ENCODE results near the gene SMTN. TPM values are rescaled to one million over a fixed set of nuclear protein-coding genes. Genes with fewer than 3 reads are reported as not detected.

Gene SMTN
- total RNA-seq, 1 donor from 2014 or later: 40.8 TPM

- H3K4me1 Mint-ChIP-seq (ENCODE audit: low read depth): peaks cover 2% of the 10 kb centered on the region
- TF ChIP-seq CTCF (IDR thresholded peaks at IDR 0.05; ENCODE audit: unreplicated experiment): no peak
- H3K9me3 Mint-ChIP-seq (ENCODE audit: low read depth): no peaks in the 10 kb centered on the region
- H3K27me3 Mint-ChIP-seq: peaks cover 4% of the 10 kb centered on the region
- no peak overlapping the region for H3K27ac Mint-ChIP-seq
- H3K4me3 Mint-ChIP-seq (ENCODE audit: low read depth): no peak overlapping the region
- no peaks in the 10 kb centered on the region for H3K36me3 Mint-ChIP-seq (ENCODE audit: insufficient read depth)
- DNase-seq (ENCODE audit: low spot score, unreplicated experiment): no peak
These were observed 57.0 kb downstream of the SMTN start for GRCh38 chr22:31138126-31138525.

- Mint-ChIP-seq H3K4me3 (ENCODE audit: low read depth) (no peak overlapping the region), H3K27ac (no peak overlapping the region), H3K4me1 (ENCODE audit: low read depth) (peaks cover 2% of the 10 kb centered on the region)
These were observed 57.9 kb downstream of the SMTN start for GRCh38 chr22:31139066-31139465.

GRCh38 chr22:31139866-31140716 lies 59.0 kb downstream of the SMTN start, which contains the start of gene PLA2G3:
PLA2G3 (minus strand) TSS chr22:31140508; CDS start chr22:31140354, 154 bp downstream.
- TF ChIP-seq CTCF (IDR thresholded peaks at IDR 0.05; ENCODE audit: unreplicated experiment): peak; percentile 33
- no peak within 1 kb of the TSS for H3K27ac Mint-ChIP-seq
- peaks cover 2% of the 10 kb centered on the region for H3K4me1 Mint-ChIP-seq (ENCODE audit: low read depth)
- peaks cover 18% of the 10 kb centered on the region for H3K27me3 Mint-ChIP-seq
- peak within 1 kb of the TSS; percentile 44 for H3K4me3 Mint-ChIP-seq (ENCODE audit: low read depth)
- no peaks in the 10 kb centered on the region for H3K36me3 Mint-ChIP-seq (ENCODE audit: insufficient read depth)
- DNase-seq (ENCODE audit: low spot score, unreplicated experiment): peak; percentile 22
- H3K9me3 Mint-ChIP-seq (ENCODE audit: low read depth): no peaks in the 10 kb centered on the region

More at GRCh38 chr22:31139066-31139465, 57.9 kb downstream of the SMTN start:
- no peak for DNase-seq (ENCODE audit: low spot score, unreplicated experiment)
- Mint-ChIP-seq H3K9me3 (ENCODE audit: low read depth) (no peaks in the 10 kb centered on the region), H3K36me3 (ENCODE audit: insufficient read depth) (no peaks in the 10 kb centered on the region), H3K27me3 (peaks cover 13% of the 10 kb centered on the region)
- TF ChIP-seq CTCF (IDR thresholded peaks at IDR 0.05; ENCODE audit: unreplicated experiment): no peak

GRCh38 chr22:31140746-31141145 lies 59.6 kb downstream of the SMTN start:
- no peak for TF ChIP-seq CTCF (IDR thresholded peaks at IDR 0.05; ENCODE audit: unreplicated experiment)
- Mint-ChIP-seq H3K36me3 (ENCODE audit: insufficient read depth) (no peaks in the 10 kb centered on the region), H3K27me3 (peaks cover 20% of the 10 kb centered on the region), H3K9me3 (ENCODE audit: low read depth) (no peaks in the 10 kb centered on the region), H3K4me1 (ENCODE audit: low read depth) (peaks cover 2% of the 10 kb centered on the region), H3K4me3 (ENCODE audit: low read depth) (no peak overlapping the region), H3K27ac (no peak overlapping the region)
- no peak for DNase-seq (ENCODE audit: low spot score, unreplicated experiment)

GRCh38 chr22:31141551-31141950 lies 60.4 kb downstream of the SMTN start:
- no peak overlapping the region for H3K27ac Mint-ChIP-seq
- H3K9me3 Mint-ChIP-seq (ENCODE audit: low read depth): peaks cover 2% of the 10 kb centered on the region
- H3K4me3 Mint-ChIP-seq (ENCODE audit: low read depth): no peak overlapping the region
- H3K36me3 Mint-ChIP-seq (ENCODE audit: insufficient read depth): no peaks in the 10 kb centered on the region
- peaks cover 20% of the 10 kb centered on the region for H3K27me3 Mint-ChIP-seq
- no peak for DNase-seq (ENCODE audit: low spot score, unreplicated experiment)
- no peak for TF ChIP-seq CTCF (IDR thresholded peaks at IDR 0.05; ENCODE audit: unreplicated experiment)
- peaks cover 2% of the 10 kb centered on the region for H3K4me1 Mint-ChIP-seq (ENCODE audit: low read depth)
